Osteocyte (in vitro differentiated cells): ENCODE measurements around the gene MAP7D2. TPM values are rescaled to one million over a fixed set of nuclear protein-coding genes. Genes with fewer than 3 reads are reported as not detected.

ENCODE experiments used
- DNase-seq: peaks from one replicate; pipeline ENCODE4 v3.0.0; 2021; ENCODE audit warnings: mixed read lengths; ENCODE audit not compliant: unreplicated experiment; ENCODE audit errors: extremely low spot score
- H3K27ac Mint-ChIP-seq: one replicate; pipeline ENCODE4 v1.8.0; 2021; ENCODE audit warnings: mild to moderate bottlenecking, mixed read lengths; ENCODE audit not compliant: unreplicated experiment
- H3K27me3 Mint-ChIP-seq: one replicate; pipeline ENCODE4 v1.8.0; 2021; ENCODE audit warnings: mixed read lengths; ENCODE audit not compliant: unreplicated experiment
- H3K36me3 Mint-ChIP-seq: one replicate; pipeline ENCODE4 v1.8.0; 2021; ENCODE audit warnings: mixed read lengths; ENCODE audit not compliant: unreplicated experiment
- H3K4me1 Mint-ChIP-seq: one replicate; pipeline ENCODE4 v1.8.0; 2021; ENCODE audit warnings: mixed read lengths; ENCODE audit not compliant: unreplicated experiment
- H3K4me3 Mint-ChIP-seq: one replicate; pipeline ENCODE4 v1.8.0; 2021; ENCODE audit warnings: mild to moderate bottlenecking, moderate library complexity, mixed read lengths; ENCODE audit not compliant: unreplicated experiment
- H3K9me3 Mint-ChIP-seq: one replicate; pipeline ENCODE4 v1.8.0; 2021; ENCODE audit warnings: mixed read lengths; ENCODE audit not compliant: unreplicated experiment
- total RNA-seq: library from RNA; stranded (reverse); gene quantifications from 2 replicates; pipeline ENCODE4 v1.2.1, GENCODE V29; 2021
- TF ChIP-seq, protein P1 (sequence below): fragments of 200-600 bp; sonication (generic); IDR thresholded peaks from 2 replicates; pipeline ENCODE4 v1.5.0; 2021; ENCODE audit warnings: antibody characterized with exemption, mild to moderate bottlenecking, moderate library complexity

The MAP7D2 gene
- total RNA-seq, 1 donor from 2014 or later, result 0.11 TPM

DNA sequence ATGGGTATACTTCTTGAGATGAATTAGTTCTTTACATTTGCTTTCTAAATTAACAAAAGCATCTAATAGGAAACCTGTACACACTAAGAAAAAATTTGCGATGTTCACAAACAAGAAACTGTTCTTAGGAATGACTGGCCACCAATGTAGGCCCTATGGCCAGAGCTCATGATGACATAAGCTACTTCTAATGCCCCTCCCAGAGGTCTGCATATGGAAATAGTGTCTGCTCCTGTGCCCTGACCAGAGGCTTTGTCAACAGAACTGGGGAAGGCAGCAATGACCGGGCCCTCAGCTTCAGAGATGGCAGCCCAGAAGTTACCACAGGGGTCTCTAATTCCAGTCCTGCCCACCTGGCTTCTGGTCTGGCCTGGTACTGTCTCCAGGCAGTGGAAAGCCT lies 110.8 kb downstream of the MAP7D2 start:
- Mint-ChIP-seq H3K9me3 (peaks cover 6% of the 10 kb centered on the region), H3K4me1 (no peaks in the 10 kb centered on the region)

DNA sequence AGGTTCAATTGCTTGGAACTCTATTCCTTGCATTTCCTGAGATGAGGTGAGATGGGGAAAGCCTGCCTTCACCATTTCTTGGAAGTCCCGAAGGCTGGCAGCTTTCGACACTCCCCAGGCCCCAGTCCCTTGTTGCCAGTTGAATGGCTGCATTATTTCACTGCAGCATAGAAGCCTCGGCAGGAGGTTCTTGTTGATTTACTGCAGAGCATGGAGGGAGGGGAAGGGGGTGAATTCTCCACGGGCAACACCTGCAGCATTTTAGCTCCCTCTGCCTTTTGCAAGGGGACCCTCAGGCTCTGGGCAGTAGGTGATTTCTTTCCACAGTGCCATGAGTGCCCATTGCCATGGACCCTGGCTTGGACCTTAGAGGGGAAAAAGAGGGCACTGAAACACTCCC lies 115.1 kb downstream of the MAP7D2 start:
- no peaks in the 10 kb centered on the region for H3K36me3 Mint-ChIP-seq
- no peaks in the 10 kb centered on the region for H3K4me1 Mint-ChIP-seq
- H3K4me3 Mint-ChIP-seq, result no peak overlapping the region
- no peaks in the 10 kb centered on the region for H3K27me3 Mint-ChIP-seq
- TF ChIP-seq, protein P1, sequence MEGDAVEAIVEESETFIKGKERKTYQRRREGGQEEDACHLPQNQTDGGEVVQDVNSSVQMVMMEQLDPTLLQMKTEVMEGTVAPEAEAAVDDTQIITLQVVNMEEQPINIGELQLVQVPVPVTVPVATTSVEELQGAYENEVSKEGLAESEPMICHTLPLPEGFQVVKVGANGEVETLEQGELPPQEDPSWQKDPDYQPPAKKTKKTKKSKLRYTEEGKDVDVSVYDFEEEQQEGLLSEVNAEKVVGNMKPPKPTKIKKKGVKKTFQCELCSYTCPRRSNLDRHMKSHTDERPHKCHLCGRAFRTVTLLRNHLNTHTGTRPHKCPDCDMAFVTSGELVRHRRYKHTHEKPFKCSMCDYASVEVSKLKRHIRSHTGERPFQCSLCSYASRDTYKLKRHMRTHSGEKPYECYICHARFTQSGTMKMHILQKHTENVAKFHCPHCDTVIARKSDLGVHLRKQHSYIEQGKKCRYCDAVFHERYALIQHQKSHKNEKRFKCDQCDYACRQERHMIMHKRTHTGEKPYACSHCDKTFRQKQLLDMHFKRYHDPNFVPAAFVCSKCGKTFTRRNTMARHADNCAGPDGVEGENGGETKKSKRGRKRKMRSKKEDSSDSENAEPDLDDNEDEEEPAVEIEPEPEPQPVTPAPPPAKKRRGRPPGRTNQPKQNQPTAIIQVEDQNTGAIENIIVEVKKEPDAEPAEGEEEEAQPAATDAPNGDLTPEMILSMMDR, result no peak
- DNase-seq, result no peak
- H3K9me3 Mint-ChIP-seq, result no peaks in the 10 kb centered on the region
- no peak overlapping the region for H3K27ac Mint-ChIP-seq

More for the DNA sequence above, 110.8 kb downstream of the MAP7D2 start:
- H3K27ac Mint-ChIP-seq, result no peak overlapping the region
- TF ChIP-seq, protein P1, result no peak
- H3K4me3 Mint-ChIP-seq, result no peak overlapping the region
- no peak for DNase-seq
- H3K36me3 Mint-ChIP-seq, result no peaks in the 10 kb centered on the region
- no peaks in the 10 kb centered on the region for H3K27me3 Mint-ChIP-seq

DNA sequence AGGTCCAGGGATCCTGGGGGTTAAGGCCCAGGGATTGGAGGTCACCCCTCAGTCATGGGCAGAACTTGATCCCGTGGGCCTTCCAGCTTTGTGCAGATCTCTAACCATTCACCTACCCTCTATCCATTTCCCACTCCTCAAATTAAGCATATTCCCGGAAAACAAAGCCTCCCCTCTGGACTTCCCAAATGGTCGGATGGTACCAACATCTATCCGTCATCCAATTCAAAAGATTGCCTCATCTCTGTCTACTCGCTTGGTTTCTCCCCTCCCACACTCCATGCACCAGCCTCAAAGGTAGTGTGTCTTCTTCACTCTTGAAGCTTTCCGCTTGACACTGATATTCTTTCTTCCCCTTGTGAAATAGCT lies 125.4 kb downstream of the MAP7D2 start:
- H3K9me3 Mint-ChIP-seq, result no peaks in the 10 kb centered on the region
- peaks cover 10% of the 10 kb centered on the region for H3K4me1 Mint-ChIP-seq
- no peak for DNase-seq
- TF ChIP-seq, protein P1, result no peak
- peak overlapping the region; percentile 79 for H3K27ac Mint-ChIP-seq
- no peaks in the 10 kb centered on the region for H3K36me3 Mint-ChIP-seq
- H3K4me3 Mint-ChIP-seq, result peak overlapping the region; percentile 75
- H3K27me3 Mint-ChIP-seq, result no peaks in the 10 kb centered on the region

DNA sequence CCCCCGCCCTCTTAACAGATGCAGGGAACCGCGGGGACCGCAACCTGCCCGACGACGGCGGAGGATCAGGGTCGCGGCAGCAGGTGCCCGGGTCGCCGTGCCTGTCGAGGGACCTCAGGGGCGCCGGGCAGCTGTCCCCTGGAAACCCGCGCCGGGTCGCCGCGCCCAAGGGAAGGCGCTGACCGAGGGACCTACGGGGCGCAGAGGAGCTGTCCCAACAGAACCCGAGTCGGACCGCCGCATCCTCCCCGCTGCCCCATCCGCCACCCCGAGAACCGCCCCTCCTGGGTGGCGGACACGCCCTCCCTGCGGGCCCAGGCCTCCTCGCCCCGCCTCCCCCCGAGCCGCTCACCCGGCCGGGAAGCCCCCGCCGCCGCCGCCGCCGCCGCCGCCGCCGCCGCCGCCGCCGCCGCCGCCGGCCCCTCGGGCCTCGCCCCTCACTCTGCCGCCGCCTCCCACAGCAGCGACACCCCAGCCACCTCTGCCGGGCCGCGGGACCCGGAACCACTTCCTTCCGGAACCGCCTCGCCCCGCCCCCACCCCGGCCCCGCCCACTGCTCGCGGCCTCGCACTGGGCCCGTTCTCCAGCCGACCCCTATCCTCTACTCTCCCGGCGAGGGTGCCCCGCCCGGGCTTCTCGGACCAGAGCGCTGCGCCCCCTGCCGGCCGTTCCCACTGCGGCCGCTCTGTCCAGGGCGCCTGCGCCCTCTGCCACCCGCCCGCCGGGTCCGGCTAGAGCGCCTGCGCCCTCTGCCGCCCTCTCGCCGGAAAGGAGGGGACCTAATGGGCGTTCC lies 126.0 kb downstream of the MAP7D2 start, which contains the start of gene BCLAF3:
TSS of gene BCLAF3 (minus strand) at position 506 of the 794 bp plus-strand sequence. CDS start 20,797 bp downstream, outside the sequence.
- H3K27ac Mint-ChIP-seq, result peak within 1 kb of the TSS; percentile 79
- H3K27me3 Mint-ChIP-seq, result no peaks in the 10 kb centered on the region
- peak; percentile 97 for DNase-seq

DNA sequence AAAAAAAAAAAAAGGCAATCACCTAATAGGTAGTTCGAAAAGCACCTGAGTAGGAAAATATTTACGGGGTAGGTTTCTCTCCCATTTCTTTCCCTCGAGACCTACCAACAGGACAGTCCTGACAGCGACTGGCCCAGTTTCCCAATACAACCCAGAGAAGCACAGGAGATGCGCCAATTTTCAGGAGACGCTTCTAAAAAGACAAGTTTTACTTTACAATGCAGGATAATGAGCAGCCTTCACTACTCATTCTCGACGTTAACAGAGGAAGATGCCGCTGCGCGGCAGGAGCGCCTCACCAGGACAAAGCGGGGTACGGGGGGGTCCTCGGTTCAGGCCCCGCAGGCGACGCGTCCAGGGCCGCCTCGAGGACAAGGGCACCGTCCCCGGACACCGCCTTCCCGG lies 126.6 kb downstream of the MAP7D2 start:
- Mint-ChIP-seq H3K27me3 (no peaks in the 10 kb centered on the region), H3K27ac (peak overlapping the region; percentile 32), H3K36me3 (no peaks in the 10 kb centered on the region), H3K4me3 (peak overlapping the region; percentile 82), H3K9me3 (no peaks in the 10 kb centered on the region), H3K4me1 (peaks cover 10% of the 10 kb centered on the region)
- TF ChIP-seq, protein P1, result no peak
- no peak for DNase-seq

More for the DNA sequence above, 126.0 kb downstream of the MAP7D2 start, which contains the start of gene BCLAF3:
- no peaks in the 10 kb centered on the region for H3K9me3 Mint-ChIP-seq
- peaks cover 10% of the 10 kb centered on the region for H3K4me1 Mint-ChIP-seq
- no peaks in the 10 kb centered on the region for H3K36me3 Mint-ChIP-seq
- TF ChIP-seq, protein P1, result peak; percentile 75
- peak within 1 kb of the TSS; percentile 82 for H3K4me3 Mint-ChIP-seq
